ENCODE data around the gene ARMCX1. TPM values are rescaled to one million over a fixed set of nuclear protein-coding genes. Genes with fewer than 3 reads are reported as not detected.

Gene ARMCX1
- total RNA-seq, 2 experiments from 2014 or later, result 3.9 to 4.7 TPM

DNA sequence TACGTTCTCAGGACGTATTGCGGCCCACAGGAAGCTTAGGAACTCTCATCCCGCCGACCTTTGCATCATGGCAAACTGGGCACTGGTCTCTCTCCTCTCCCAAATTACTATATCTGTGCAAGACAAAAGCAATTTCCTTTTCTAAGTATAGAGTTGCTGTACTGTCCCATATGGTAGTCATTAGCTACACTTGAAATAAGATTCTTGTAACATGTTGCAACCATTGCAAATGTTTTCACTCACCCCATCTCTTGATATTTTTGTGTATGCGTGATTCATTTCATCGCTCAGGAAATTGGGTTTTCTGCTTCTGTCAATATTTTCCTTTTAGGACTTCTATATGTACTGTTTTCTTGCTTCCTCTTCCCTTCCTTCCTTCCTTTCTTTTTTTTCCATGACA is 51.7 kb downstream of the ARMCX1 start:
- no peak overlapping the region for H3K27ac Mint-ChIP-seq
- ATAC-seq, result no peak

More for the DNA sequence above, 51.7 kb downstream of the ARMCX1 start:
- H3K4me1 Mint-ChIP-seq (ENCODE audit: low read depth), result no peaks in the 10 kb centered on the region
- H3K9me3 Mint-ChIP-seq, result no peaks in the 10 kb centered on the region
- no peak for DNase-seq
- H3K27me3 Mint-ChIP-seq, result peaks cover 1% of the 10 kb centered on the region
- no peaks in the 10 kb centered on the region for H3K36me3 Mint-ChIP-seq (ENCODE audit: low read depth)
- intact Hi-C loops (cut with micrococcal nuclease), result no loop called here
- CTCF ChIA-PET, result no interaction called here
- H3K4me3 Mint-ChIP-seq, result no peak overlapping the region
- POLR2A ChIA-PET, result no interaction called here
- TF ChIP-seq, protein P1, sequence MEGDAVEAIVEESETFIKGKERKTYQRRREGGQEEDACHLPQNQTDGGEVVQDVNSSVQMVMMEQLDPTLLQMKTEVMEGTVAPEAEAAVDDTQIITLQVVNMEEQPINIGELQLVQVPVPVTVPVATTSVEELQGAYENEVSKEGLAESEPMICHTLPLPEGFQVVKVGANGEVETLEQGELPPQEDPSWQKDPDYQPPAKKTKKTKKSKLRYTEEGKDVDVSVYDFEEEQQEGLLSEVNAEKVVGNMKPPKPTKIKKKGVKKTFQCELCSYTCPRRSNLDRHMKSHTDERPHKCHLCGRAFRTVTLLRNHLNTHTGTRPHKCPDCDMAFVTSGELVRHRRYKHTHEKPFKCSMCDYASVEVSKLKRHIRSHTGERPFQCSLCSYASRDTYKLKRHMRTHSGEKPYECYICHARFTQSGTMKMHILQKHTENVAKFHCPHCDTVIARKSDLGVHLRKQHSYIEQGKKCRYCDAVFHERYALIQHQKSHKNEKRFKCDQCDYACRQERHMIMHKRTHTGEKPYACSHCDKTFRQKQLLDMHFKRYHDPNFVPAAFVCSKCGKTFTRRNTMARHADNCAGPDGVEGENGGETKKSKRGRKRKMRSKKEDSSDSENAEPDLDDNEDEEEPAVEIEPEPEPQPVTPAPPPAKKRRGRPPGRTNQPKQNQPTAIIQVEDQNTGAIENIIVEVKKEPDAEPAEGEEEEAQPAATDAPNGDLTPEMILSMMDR (IDR thresholded peaks at IDR 0.05), result no peak

Other genes with a start within 250 kb of the ARMCX1 start
- 10 to 100 TPM; 23.2 to 26.3 TPM for gene TIMM8A, start 201.8 kb upstream of the ARMCX1 start, total RNA-seq
- gene BTK, start 164.4 kb upstream of the ARMCX1 start, total RNA-seq, result 1 to 10 TPM; 1.3 to 1.6 TPM
- 100 to 1,000 TPM; 264 to 302 TPM for gene RPL36A, start 159.5 kb upstream of the ARMCX1 start, total RNA-seq
- 10 to 100 TPM; 38.8 to 44.6 TPM for gene GLA, start 142.6 kb upstream of the ARMCX1 start, total RNA-seq
- gene HNRNPH2, start 142.3 kb upstream of the ARMCX1 start, total RNA-seq, result 10 to 100 TPM; 18.3 to 18.5 TPM
- gene ARMCX4, start 65.1 kb upstream of the ARMCX1 start, total RNA-seq, result 1 to 10 TPM; 4.8 to 5.8 TPM
- 10 to 100 TPM; 41.7 to 41.8 TPM for gene ARMCX6, start 67.5 kb downstream of the ARMCX1 start, total RNA-seq
- gene ARMCX3, start 72.6 kb downstream of the ARMCX1 start, total RNA-seq, result 10 to 100 TPM; 26.5 to 28.3 TPM
- gene ARMCX2, start 109.3 kb downstream of the ARMCX1 start, total RNA-seq, result 10 to 100 TPM; 15.3 to 19.4 TPM

Data from activated CD8-positive, alpha-beta T cell treated with anti-CD3 and anti-CD28 coated beads for 36 hours (primary cell).